GM10248 (cell line): Measurements from ENCODE around the gene FHOD3.
"Not testable (repeated sequence)": the region's sequence is repeated elsewhere in the genome, so short reads cannot be mapped to it uniquely, and the experiment has no call there.

ENCODE experiments used
- CTCF ChIA-PET: fragments of 300-600 bp; sonication (Branson Sonifier 250); formaldehyde crosslinking; extraction: SDS; loops from one replicate; lab custom pipeline; 2021; ENCODE audit warnings: antibody characterized with exemption; lab: Yijun Ruan, JAX
- POLR2A ChIA-PET: fragments of 350-650 bp; sonication (Branson Sonifier 250); formaldehyde crosslinking; extraction: SDS; loops from one replicate; lab custom pipeline; 2020; ENCODE audit warnings: antibody characterized with exemption; lab: Yijun Ruan, JAX
- DNase-seq: peaks from one replicate; pipeline ENCODE4 v3.0.0; 2012; ENCODE audit errors: extremely low spot score
- CTCF ChIP-seq: IDR thresholded peaks from 2 replicates; pipeline ENCODE4 v1.5.1; 2012; ENCODE audit warnings: mild to moderate bottlenecking, low read depth; ENCODE audit errors: extremely low read depth, missing control alignments, control extremely low read depth

Gene FHOD3

DNA sequence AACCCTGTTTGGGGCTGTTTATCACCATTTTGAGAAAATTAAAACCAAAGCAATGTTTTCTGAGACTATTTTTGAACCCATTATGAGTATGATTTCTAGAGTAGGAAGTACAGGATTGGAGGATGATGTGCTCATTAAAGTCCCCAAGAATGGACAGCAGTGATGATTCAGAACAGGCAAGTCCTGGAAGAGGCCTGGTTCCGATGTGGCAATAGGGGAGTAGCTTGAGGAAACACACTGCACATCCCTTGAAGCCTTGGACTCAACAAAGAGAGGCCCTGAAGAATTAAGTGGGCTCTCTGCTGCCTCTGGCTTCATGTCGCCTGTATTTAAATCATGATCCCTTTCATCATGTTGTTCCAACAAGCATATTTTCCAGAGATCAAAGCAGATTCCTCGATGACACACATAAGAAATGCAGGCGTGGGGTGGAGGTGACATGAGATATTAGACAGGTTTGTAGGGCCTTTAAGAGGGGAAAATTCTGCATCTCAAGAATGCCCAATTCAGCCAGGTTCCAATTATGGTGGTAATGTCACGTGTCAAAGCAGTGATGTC lies 242.2 kb downstream of the FHOD3 start:
- no peak for TF ChIP-seq CTCF
- CTCF ChIA-PET: no interaction called here
- POLR2A ChIA-PET: no interaction called here
- no peak for DNase-seq

DNA sequence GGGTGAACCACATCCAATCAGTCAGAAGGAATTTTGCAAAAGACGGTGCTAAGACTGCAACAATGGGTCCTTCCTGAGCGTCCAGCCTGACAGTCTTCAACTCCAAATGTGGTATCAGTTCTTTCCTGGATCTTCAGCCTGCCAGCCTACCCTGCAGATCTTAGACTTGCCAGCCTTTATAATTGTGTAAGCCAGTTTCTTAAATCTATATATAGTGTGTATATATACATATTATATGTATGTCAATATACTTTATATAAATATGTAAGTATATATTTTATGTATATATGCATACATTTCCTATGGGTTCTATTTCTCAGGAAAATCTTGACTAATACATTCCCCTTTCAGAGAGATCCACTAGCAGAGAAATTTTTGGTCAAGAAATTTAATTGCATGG lies 245.5 kb downstream of the FHOD3 start:
- no peak for TF ChIP-seq CTCF
- ChIA-PET CTCF (interaction anchor here (1.2 kb wide), 1 partner anchor 22 kb away, joined by 3 read pairs; no protein-coding TSS in a partner anchor), POLR2A (no interaction called here)
- DNase-seq: no peak

DNA sequence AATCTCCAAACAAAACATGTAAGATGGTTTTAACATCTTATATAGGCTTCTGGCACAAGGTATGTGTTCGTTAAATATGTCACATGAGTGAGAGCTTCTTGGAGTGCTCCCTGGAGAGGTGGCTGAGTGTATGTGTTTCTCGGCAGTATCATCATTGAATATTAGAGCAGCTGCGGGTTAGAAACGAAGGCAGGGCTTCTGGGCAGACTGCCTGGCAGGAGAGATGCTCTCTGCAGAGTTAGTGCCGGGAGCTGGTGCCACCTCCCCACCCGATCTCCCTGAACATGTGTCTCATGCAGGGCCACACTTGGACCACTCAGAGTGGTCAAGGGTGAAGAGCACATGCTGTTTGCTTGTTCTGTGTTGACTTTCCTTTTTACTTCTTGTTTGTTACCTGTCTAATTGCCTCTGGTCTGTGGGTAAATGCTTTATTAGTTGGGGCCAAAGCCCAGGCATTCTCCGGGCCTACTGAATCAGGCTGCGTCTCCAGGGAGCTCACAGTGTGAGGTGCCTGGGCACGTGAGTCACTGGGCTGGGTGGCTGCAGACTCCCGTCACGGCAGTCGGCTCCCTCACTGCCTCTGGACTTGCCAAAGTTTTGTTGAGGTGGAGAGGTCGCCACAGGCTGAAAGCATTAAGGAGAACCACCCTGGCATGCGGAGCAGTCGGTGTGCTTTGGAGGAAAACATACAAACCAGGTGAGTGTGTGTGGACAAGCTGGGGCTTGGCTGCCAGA lies 246.6 kb downstream of the FHOD3 start:
- no peak for TF ChIP-seq CTCF
- CTCF ChIA-PET: interaction anchor here (1.2 to 1.7 kb wide), 3 partner anchors 20 to 27 kb away, joined by 3 to 4 read pairs (median 3); no protein-coding TSS in a partner anchor
- DNase-seq: no peak
- POLR2A ChIA-PET: no interaction called here

DNA sequence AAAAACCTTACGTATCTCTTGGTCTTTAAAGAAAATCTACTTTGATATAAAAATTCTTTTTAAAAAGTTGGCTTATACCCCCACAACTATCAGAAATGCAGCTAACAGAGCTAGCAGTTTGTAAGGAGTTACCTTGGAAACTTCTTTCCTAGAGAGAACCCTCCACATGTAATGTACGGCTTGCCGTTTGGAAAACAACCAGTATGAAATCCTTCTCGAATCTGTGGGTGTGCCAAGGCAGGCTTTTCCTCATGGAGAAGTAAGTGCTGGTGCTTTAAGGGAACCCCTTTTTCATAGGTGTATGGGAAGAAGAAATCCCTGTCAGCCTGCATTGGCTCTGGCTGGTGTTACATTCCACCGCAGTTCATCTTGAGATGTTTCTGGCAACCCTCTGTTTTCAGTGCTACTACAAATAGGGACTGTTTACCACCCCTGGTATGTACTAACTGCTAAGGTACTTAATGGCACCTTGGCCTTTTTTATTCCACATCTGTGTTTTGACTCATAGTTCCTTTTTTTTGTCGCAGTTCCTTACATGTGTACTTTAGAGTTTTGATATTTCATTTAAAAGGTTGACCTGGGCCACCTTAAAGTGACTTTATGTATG lies 248.4 kb downstream of the FHOD3 start:
- DNase-seq: no peak
- TF ChIP-seq CTCF: no peak
- POLR2A ChIA-PET: no interaction called here
- CTCF ChIA-PET: interaction anchor here (1.7 kb wide), 1 partner anchor 25 kb away, joined by 4 read pairs; no protein-coding TSS in a partner anchor

DNA sequence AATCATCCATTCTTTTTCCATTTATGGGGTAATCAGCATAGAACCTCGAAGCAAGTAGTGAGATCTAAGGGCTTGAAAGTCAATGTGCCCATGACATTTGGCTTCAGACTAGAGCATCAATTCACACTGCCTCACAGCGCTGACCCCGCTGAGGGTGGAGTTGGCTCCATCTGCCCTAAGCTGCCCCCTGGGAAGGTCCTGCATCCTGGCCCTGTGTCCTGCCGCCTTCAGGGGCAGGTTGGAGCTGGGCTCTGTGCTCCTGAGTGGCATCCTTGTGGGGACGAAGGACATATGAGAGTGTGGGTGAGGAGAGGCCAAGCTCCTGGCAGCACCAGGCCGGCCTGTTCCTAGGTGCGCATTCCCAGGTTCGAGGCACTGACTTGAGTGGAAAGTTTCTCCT lies 249.4 kb downstream of the FHOD3 start:
- ChIA-PET POLR2A (no interaction called here), CTCF (interaction anchor here (1.2 kb wide), 1 partner anchor 13 kb away, joined by 3 read pairs; no protein-coding TSS in a partner anchor)
- TF ChIP-seq CTCF: no peak
- DNase-seq: no peak

GRCh38 chr18:36547544-36547943 lies 250.0 kb downstream of the FHOD3 start:
- ChIA-PET CTCF (interaction anchor here (1.2 kb wide), 1 partner anchor 12 kb away, joined by 3 read pairs; no protein-coding TSS in a partner anchor), POLR2A (no interaction called here)
- DNase-seq: no peak
- no peak for TF ChIP-seq CTCF

GRCh38 chr18:36551274-36551673 lies 253.8 kb downstream of the FHOD3 start:
- CTCF ChIA-PET: interaction anchor here (1.0 kb wide), 1 partner anchor 9 kb away, joined by 3 read pairs; no protein-coding TSS in a partner anchor
- POLR2A ChIA-PET, DNase-seq: not testable (repeated sequence)
